Central memory CD4-positive, alpha-beta T cell (primary cell): ENCODE data around the gene ZNF536.

Source experiments
- DNase-seq: peaks from one replicate; pipeline ENCODE4 v3.0.0; 2022

ZNF536 gene

DNA sequence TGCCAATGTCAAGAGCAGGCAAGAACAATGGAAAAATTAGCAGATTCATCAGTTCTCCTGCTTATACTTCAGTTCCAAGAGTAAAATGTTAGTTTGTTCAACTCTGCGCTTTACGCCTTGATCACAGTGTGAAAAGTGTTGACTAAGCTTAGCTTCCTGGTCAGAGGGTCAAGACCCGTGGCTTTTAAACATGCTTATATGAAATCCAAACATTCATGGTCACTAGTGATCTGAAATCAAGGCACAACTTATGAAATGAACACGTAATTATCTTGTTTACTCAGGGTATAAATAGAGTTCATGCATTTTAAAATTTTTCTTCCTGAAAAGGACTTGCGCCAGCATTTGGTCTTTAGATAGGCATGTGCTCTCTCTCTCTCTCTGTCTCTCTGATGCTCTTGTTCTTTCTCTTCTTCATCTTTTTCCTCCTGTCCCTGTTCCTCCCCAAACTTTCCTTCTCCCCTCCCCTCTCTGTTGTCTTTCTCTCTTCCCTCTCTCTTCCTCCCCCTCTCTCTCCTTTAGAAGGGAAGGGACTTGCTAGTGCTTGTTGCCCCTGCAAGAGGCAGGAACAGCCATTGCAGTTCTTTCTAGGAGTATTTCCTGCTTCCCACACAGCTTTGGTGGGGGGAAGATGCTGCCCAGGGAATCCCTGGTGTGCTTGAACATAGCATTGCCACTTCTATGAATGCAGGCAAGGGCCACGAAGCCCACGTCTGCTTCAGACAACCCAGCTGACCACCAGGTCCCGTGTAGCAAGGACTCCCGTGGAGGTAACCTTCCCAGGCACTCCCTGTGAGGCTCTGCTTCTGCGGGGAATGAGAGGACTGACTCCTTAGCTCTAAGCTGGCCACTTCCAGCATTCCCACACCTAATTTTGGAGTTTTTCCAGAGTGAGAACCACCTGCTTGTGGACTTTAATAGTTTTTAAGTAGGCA lies 7.1 kb upstream of the ZNF536 start:
- DNase-seq, result no peak

DNA sequence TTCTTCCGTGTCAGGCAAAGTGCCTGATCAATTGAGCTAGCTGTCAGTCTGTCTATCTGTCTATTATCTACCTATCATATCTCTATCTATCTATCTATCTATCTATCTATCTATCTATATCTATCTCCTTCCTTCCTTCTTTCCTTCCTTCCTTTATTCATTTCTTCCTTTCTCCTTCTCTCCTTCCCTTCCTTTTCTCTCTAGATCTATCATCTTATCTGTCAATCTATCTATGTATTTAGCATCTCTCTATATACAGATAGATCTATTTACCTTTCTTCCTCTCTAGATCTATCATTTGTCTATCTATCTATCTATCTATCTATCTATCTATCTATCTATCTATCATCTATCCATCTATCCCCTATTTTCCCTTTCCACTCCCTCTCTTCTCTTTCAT lies 5.9 kb upstream of the ZNF536 start:
- DNase-seq, result no peak

DNA sequence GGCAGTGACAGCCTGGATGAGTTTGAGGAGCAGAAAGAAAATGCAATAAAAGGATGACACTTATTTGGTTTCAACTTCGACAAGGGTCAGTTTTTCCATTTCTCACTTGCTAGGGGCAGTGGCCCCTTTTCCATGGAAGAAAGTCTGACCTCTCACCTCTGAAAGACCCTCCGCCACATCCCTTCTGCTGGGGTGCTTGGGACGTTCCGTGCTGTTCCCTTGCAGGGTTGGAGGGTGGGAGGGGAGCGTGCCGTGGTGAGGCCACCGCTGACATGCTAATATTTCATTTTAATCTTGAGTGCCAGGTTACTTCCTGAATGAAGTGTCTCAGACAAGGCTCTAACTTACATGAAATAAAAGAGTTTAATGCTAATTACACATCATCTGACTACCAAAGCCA lies 5.2 kb upstream of the ZNF536 start:
- no peak for DNase-seq

DNA sequence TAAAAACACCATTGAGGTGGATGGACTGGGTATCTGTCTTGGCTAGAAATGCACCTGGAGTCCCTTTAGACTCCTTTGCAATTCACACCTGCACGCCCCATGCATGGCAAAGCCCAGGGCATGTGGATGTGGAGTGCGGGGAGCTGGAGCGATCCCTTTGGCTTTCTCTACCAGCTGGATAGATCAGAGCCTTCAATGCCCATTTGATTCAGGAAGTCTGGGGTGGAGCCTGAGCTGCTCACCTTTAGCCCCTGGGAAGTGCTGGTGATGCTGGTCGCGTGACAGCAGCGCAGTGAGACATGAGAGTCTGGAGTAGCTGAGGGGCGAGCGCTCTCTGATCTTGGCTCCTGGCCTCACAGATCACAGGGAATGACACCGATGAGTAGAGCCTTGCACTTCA lies 4.8 kb upstream of the ZNF536 start:
- DNase-seq, result no peak

DNA sequence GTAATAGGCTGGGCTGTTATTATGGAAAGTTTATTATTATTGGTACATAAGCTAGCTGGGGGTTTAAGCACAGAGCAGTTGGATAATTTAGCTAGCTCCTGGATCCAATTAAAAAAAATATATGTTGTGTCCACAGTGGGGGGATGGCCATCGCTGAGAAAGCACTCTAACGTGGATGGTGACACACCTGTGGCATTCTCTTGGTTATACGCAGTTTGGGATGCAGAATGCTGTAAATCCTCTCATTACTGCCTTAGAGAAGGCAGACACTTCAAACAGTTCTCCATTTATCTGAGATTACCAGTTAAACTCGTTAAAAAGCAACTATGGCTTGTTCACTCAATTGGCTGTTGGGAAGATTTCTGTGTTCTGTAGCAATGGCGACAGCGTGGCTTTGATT lies 2.4 kb upstream of the ZNF536 start:
- no peak for DNase-seq

DNA sequence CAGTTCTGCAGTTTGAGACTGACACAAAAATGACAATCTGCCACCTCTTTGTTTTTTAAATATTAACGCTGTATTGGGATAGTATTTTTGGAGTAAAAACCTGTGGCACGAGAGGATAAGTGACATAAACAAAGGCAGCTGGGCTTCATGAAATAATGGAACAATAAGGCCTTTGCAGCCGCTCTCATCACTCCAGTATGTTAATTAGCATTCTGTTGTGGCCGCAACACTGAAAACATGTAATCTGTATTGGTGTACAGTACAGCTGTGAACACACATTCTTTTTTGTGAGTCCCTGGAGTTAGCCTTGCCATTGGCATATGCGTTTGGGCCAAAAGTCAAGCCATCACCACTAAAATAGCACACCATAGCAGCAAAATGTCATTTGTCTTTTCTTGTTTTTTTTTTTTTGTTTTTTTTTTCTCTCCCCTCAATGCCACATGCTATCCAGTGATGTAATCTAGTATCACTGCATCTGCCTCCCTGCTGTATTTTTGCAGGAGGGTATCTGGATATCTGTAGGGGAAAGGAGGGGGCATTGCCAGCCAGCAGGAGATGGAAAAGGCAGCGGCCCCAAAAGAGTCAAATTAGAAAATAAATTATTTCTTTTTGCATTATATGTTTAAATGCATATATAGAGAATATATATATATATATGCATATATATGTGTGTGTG lies 885 bp upstream of the ZNF536 start:
- no peak for DNase-seq

DNA sequence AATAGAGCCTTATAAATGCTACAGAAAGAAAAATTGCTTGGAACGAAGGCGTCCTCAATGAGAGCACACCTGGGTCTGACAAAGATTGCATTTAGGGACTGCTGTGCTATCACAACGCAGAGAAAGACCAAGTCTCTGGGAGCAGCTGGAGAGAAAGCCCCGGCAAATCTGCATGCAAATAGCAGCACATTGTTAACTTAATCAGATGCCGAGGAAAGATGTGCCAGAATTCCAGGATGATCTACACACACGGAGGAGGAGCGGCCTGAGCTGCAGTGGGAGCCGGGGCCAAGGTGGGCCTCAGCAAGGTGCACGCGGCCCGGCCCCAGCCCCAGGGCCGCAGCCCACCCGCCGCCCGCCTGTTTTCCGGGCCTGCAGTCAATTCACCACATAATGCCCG lies 1.4 kb downstream of the ZNF536 start:
- DNase-seq, result no peak

DNA sequence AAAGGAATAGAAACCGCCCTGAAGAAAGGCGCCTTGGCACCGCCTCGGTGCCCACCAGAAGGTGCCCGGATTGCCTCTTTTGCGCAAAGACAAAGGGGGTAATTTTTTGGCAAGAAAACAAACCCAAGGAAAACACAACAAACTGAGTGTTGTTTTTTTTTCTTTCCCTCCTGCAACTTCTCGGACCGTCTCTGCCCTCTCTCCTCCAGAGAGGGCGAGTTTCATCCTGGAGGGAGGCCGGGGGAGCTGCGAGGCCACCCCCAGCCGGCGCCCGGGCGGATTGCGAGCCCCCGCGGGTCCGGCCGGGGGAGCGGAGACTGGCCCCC lies 2.3 kb downstream of the ZNF536 start:
- DNase-seq, result no peak

DNA sequence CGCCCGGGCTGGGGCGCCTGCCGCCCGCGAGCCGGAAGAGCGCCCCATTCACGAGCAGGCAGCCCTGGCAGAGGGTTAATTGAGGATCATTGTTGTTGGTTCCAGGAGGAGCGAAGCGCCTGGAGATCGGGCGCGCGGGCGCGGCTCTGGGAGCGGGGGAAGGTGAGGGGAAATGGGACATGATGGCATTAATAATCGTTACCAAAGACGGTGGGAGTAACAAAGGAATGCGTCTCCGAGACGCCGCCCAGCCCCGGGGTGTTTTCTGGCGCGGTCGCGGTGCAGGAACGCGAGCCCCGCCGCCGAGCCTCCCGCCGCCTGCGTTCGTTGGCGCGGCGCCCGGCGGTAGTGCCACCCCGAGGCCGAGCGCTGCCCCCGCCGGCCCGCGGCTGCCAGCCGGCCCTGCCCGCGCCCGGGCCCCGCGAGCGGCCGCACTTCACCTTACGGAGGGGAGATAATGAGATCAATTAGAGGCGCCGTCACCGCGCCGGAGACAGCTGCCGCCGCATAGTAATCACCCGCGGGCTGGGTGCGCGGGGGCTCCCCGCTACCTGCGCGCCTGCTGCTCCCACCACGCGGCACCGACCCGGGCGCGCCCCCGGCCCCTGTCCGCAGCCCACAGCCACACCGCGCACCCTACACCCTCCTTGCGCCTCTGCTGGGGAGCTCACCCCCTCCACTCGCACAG lies 2.8 kb downstream of the ZNF536 start:
- no peak for DNase-seq

DNA sequence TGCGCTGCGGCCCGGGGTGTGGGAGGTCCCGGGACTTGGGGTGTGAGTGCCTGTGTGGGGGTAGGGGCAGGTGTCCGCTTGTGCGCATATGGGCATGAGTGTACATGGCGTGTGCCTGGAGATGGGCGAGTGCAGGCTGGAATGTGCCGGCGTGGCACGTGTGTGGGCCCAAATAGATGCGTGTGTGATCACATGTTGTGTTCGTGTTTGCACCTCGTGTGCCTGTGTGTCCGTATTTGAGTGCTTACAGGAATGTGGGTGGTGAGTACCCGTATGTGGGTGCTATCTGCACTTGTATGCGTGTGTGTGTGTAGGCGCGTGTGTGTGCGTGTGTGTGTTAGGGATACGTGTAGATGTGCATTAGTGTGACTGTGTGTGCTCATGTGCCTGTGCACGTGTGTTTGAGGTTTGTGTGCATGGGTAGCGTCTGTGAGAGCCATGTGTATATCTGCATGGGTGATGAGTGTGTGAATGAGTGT lies 3.4 kb downstream of the ZNF536 start:
- DNase-seq, result no peak

DNA sequence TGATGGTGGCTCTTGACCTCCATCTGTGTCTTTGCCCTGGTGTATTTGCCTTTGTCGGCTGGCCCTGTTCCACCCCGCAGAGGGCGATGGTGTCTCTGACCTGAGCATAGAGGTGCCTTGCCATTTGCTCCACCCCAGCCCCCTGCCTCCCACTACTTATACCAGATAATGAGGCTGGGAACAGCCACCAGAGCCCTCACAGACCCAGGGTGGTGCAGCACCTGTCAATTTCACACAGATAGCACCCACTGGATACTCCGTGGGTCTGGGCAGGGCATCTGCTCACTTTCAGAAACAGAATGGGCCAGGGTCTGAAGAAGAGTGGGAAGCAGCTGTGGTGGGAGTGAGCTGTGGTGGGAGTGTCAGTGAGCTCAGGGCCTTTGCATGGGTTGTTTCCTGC lies 4.1 kb downstream of the ZNF536 start:
- no peak for DNase-seq

DNA sequence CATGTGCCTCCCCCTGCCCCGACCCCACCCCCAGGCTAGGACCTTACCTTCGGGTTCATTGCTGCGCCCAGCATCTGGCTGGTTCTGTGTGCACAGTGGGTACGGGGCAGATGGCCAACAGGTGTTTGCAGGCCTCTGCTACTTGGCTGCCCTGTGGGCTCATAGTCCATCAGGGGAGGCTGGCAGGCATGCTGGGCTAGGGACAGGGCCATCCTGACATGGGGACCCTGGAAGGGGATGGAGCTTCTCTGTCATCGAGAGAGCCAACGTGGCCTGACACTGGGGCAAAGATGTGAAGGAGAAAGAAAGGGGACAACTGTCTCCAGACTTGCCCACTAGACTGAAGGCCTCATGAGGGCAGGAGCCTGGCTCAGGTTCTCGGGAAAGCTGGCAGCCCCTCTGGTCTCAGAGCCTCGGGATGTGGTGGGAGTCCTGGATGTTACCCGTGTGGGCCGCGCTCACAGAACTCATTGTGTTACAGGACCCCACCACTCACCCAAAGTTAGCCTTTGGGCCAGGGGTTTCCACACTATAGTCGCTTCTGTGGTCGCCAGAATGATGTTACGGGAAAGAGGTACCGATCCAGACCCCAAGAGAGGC lies 4.7 kb downstream of the ZNF536 start:
- DNase-seq, result no peak

DNA sequence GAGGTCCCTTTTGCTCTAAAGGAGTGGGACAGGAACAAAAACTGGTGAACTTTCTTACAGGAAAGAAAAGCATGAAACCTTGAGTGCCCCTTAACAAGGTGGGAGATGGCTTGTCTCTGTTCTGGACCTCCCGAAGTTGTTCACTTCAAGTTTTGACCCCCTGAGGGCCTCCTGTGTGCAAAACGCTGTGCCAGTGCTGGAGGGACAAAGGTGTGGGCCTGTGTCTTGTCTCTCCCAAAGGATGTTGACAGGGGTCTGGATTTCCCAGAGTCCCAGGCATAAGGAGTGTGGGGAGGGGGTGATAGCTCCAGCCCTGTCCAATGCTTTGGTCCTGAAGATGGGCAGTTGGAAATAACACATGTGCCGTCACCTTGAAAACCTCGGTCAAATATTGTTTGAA lies 6.5 kb downstream of the ZNF536 start:
- DNase-seq, result no peak

DNA sequence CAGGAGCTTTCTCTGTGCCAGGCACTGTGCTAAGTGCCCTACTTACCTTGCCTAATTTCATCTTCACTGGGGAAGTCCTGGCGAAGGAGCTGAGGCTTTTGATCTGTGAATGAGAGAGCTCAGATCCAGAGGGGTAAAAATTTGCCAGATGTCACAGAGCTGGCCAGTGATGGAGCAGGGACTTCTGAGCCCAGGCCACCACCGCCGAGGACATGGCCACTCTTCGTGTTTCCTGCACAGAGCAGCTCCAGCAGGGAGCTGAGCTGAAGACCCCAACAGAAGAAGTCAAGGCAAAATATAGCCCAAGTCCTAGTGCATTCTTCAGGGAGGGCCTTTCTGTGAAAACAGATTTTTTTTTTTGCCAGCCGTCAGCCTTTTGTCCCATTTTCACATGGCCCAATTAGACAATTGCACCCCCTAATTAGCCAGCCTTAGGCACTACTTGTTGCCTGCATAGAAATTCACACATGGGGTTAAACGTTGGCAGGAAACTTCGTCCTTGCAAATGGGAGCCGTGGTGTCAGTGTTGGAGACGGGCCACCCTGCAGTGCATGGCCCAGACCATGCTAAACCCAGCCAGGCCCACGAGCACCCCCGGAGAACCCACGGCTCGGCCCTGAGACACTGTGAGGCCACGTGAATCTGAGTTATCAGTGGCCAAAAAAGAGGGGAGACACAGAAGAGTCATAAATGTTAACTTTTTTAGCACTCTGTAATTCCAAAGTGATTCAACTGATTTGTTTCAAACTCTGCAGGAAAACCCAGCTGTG lies 7.8 kb downstream of the ZNF536 start:
- no peak for DNase-seq

DNA sequence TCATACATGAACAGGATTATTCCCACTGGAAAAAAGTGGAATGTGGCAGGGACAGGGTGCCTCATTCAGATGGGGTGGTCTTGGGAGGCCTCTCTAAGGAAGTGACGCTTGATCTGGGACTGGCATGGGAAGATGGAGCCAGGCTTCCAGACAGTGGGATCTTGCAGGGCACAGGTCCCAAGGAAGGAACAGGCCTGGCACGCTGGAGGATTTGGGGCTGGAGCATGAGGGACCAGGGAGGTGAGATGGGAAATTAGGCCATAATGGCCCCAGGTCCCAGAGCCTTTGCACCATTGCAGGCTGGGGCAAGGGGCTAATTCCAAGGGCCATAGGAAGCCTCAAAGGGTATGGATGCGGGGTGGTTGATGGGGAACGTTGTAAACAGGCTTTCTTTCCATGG lies 9.2 kb downstream of the ZNF536 start:
- no peak for DNase-seq

DNA sequence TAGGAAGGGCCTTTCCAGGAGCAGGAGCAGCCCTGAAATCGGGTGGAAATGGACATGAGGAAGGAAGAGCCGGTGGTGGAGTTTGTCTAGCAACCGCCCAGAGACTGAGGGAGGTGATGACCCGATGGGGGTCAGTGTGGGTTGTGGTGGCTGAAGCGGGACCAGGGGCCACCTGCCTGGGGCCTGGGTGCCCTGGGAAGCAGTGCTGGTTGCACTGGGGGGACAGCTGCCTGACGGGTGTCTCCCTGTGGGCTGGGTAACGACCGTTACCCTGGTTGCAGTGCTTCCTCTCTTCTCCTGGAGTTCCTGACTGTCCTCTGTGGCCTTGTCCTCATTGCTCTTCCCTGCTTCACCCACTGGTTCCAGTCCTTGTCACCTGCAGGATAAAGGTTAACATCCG lies 13.0 kb downstream of the ZNF536 start:
- DNase-seq, result no peak

DNA sequence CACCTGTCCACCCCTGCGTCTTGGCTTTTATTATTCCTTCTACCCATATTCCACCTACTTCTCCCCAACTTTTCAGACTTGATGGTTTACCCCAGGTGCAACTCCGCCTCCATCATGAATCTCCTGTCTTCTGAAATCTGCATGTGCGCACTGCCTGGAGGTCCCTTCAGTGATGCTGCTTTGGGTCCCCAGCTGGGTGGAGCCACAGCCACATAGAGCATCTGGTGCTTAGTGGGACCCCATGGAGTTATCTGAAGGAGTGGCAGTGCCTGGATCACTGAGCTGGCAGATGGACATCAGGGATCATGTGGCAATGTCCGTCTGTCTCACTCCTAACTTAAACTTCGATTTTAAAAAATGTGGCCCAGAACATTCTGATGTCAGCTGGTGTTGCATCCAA lies 13.5 kb downstream of the ZNF536 start:
- DNase-seq, result no peak

DNA sequence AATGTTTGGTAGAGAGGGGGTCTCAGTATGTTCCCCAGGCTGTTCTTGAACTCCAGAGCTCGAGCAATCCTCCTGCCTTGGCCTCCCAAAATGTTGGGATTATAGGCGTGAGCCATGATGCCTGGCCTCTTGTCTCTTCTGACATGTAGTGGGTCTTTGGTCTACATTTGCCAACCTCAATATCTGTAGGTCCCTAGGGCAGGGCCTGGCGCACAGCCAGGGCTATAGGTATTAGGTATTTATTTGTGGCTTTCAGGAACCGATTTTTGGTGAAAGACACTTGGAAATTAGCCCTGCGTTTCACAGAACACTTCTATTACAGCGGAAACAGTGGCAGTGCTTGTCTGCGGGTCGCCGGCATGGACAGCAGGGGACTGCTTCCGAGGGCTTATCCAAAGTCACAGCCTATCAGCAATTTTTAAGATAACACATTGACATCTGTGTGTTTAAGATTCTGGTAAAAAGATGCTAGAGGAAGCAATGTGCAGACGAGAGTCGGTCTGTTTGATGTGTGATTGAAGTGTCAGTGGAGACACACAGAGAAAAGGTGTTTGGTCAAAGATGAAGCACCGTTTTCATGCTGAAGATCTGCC lies 14.5 kb downstream of the ZNF536 start:
- DNase-seq, result no peak

DNA sequence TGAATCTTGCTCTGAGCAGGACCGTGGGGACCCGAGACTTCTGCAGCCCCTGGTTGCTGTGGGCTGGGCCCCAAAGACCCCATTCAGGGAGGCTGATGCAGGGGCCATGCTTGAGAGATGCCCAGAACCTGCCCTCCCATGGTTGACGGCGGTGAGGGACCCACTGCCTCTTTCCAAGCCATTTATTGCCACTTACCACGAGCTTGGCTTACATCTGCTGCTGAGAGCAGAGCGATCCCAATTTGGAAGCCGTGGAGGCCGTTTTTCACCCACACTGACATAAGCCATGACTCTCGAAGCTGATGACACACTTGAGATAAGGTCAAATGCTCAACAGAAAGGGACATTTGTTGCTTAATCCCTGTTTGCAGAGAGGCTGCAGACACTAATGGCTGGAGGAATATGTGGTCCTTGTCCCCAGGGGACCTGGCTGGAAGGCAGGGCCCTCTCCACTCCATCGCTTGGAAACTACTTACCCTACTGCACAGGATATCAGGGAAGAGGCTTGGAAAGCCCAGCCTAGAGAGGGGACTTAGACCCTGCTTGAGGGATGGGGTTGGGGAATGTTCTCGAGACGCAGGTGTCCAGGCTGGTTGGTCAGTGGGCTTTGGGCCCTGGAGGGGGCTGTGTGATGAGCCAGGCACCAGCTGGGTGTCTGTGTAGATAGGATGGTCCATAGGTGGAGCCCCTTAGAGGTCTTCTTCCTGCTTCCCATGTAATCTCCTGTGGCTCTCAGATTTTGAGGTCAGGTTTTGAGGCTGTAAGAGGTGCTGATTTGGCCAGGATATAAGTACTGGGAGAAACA lies 15.3 kb downstream of the ZNF536 start:
- no peak for DNase-seq

DNA sequence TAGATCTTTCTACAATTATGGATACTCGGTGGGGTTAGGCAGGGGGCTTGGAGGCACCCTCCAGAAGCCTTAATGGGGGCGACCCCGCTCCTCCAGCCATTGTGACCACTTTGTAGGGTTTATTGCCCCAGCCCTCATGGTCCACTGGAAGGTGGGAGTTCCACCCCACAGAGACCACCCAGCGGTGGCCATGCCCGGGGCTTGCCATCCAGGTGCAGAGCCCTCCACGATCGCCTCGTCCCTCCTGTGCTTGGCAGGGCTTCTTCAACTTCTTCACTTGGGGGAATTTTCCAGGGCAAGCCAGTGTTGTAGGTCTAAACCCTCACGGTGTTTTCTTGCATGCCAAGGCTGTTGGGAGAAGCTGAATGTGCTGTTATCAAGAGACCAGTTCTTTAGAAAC lies 16.1 kb downstream of the ZNF536 start:
- DNase-seq, result no peak

DNA sequence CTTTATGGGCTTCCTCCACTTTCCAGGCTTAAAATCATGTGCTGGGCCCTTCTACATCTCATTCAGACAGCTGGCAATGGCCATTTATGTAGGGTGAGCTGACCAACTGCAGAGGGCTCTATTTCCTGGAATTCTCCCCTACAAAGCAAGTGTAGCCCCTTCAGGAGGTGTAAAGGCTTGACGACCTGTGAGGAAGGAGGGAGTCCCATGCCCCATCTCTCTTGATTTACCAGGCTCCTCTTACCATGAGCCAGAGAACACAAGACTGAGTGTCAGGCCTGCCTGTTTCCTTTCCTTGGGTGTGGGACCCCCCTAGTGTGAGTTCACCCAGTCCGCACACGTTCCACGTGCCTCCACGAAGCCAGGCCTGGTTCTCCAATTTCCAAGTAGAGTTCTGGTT lies 16.6 kb downstream of the ZNF536 start:
- no peak for DNase-seq
